Activated naive CD4-positive, alpha-beta T cell treated with anti-CD3 and anti-CD28 coated beads, Interleukin-2, amount 10 ng/mL, durations not matched to agents 7 days and 5 days (primary cell): ENCODE measurements around the gene UCK1.
A peak's percentile ranks its signal among the peaks of the same experiment; 100 is the strongest.

ENCODE experiments used
- CTCF ChIA-PET: fragments of 350-600 bp; sonication (Branson Sonifier 250); formaldehyde crosslinking; loops from one replicate; lab custom pipeline; 2021; ENCODE audit warnings: antibody characterized with exemption; lab: Charles Lee
- DNase-seq: peaks from one replicate; pipeline ENCODE4 v3.0.0-alpha.2; 2020
- H3K27ac Mint-ChIP-seq: one replicate; pipeline ENCODE4 v1.8.0; 2021; ENCODE audit warnings: mild to moderate bottlenecking, moderate library complexity, mixed read lengths
- H3K27me3 Mint-ChIP-seq: one replicate; pipeline ENCODE4 v1.8.0; 2021; ENCODE audit warnings: mild to moderate bottlenecking, mixed read lengths
- H3K36me3 Mint-ChIP-seq: one replicate; pipeline ENCODE4 v1.8.0; 2021; ENCODE audit warnings: mixed read lengths
- H3K4me1 Mint-ChIP-seq: one replicate; pipeline ENCODE4 v1.8.0; 2021; ENCODE audit warnings: mixed read lengths
- H3K4me3 Mint-ChIP-seq: one replicate; pipeline ENCODE4 v1.8.0; 2021; ENCODE audit warnings: mild to moderate bottlenecking, moderate library complexity, mixed read lengths
- H3K9me3 Mint-ChIP-seq: one replicate; pipeline ENCODE4 v1.8.0; 2021; ENCODE audit warnings: mixed read lengths

Gene UCK1

DNA sequence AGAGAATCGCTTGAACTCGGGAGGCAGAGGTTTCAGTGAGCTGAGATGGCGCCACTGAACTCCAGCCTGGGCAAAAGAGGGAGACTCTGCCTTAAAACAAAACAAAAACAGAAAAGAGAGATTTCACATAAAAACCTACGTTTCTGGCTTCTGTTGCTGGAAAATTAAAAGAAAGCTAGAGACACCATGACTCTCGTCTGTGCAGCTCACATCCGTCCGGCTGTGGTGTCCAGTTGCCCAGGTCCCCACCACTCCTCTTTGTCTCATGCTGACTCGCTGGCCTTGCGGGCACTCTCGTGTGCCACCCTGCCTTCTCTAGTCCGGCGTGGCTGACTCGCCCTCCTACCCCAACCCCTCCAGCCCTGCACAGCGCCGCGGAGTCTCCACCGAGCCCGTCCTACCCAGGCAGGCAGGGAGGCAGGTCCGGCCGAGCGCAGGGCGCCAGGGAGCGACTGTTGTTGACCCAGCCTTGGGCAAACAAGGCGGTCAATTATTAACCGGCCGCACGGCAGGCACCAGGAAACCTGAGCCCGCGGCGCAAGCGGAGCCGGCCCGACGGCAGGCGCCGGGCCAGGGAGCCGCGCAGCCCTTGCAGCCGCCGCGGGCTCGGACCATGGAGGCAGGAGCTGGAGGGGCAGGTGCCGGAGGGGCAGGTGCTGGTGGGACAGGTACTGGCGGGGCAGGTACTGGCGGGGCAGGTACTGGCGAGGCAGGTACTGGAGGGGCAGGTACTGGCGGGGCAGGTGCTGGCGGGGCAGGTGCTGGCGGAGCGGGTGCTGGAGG, 14.1 kb upstream of the UCK1 start, which contains the start of gene PRRT1B:
TSS of gene PRRT1B (plus strand) at position 521 of the 783 bp plus-strand sequence. CDS start at position 614, 93 bp downstream.
- Mint-ChIP-seq H3K36me3 (peaks cover 19% of the 10 kb centered on the region), H3K27ac (no peak within 1 kb of the TSS), H3K9me3 (peaks cover 19% of the 10 kb centered on the region), H3K4me1 (peaks cover 13% of the 10 kb centered on the region), H3K4me3 (no peak within 1 kb of the TSS), H3K27me3 (peaks cover 72% of the 10 kb centered on the region)
- CTCF ChIA-PET, result interaction anchor here (1.7 to 1.9 kb wide), 2 partner anchors 15 to 195 kb away, joined by 5 to 6 read pairs; no protein-coding TSS in a partner anchor
- DNase-seq, result no peak

- CTCF ChIA-PET, result no interaction called here
- Mint-ChIP-seq H3K36me3 (peaks cover 19% of the 10 kb centered on the region), H3K4me3 (no peak overlapping the region), H3K9me3 (peaks cover 19% of the 10 kb centered on the region), H3K4me1 (peaks cover 26% of the 10 kb centered on the region), H3K27ac (no peak overlapping the region), H3K27me3 (peaks cover 52% of the 10 kb centered on the region)
- no peak for DNase-seq
These were observed 12.1 kb upstream of the UCK1 start for GRCh38 chr9:131543141-131543540.

DNA sequence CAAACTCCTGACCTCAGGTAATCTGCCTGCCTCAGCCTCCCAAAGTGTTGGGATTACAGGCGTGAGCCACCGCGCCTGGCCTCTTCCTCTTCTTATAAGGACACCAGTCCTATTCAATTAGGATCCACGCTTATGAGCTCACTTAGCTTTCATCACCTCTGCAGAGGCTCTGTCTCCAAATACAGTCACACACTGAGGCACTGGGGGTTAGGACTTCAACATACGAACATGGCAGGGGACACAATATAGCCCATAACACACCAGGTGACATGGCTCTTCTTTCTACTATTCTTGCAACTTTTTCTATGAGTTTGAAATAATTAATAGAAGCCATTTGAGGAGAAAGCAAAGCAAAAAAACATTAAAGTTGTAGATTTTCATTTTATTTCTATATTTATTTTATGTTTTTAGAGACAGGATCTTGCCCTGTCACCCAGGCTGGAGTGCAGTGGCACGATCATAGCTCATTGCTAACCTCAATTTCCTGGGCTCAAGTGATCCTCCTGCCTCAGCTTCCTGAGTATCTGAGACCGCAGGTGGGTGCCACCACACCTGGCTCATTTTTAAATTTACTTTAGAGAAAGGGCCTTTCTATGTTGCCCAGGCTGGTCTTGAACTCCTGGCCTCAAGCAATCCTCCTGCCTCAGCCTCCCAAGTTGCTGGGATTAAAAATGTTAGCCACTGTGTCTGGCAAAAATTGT, 8.3 kb upstream of the UCK1 start:
- CTCF ChIA-PET, result interaction anchor here (1.1 to 1.5 kb wide), 2 partner anchors 131 to 190 kb away, joined by 3 read pairs; no protein-coding TSS in a partner anchor
- Mint-ChIP-seq H3K27me3 (peaks cover 14% of the 10 kb centered on the region), H3K4me1 (peaks cover 45% of the 10 kb centered on the region), H3K4me3 (no peak overlapping the region), H3K27ac (peak overlapping the region; percentile 82), H3K9me3 (peaks cover 14% of the 10 kb centered on the region), H3K36me3 (peaks cover 11% of the 10 kb centered on the region)
- DNase-seq, result peak; percentile 61

GRCh38 chr9:131537946-131538345, 6.9 kb upstream of the UCK1 start:
- DNase-seq, result no peak
- CTCF ChIA-PET, result no interaction called here
- H3K36me3 Mint-ChIP-seq, result peaks cover 1% of the 10 kb centered on the region
- H3K4me3 Mint-ChIP-seq, result no peak overlapping the region
- H3K27ac Mint-ChIP-seq, result no peak overlapping the region
- peaks cover 6% of the 10 kb centered on the region for H3K9me3 Mint-ChIP-seq
- H3K27me3 Mint-ChIP-seq, result no peaks in the 10 kb centered on the region
- peaks cover 49% of the 10 kb centered on the region for H3K4me1 Mint-ChIP-seq

DNA sequence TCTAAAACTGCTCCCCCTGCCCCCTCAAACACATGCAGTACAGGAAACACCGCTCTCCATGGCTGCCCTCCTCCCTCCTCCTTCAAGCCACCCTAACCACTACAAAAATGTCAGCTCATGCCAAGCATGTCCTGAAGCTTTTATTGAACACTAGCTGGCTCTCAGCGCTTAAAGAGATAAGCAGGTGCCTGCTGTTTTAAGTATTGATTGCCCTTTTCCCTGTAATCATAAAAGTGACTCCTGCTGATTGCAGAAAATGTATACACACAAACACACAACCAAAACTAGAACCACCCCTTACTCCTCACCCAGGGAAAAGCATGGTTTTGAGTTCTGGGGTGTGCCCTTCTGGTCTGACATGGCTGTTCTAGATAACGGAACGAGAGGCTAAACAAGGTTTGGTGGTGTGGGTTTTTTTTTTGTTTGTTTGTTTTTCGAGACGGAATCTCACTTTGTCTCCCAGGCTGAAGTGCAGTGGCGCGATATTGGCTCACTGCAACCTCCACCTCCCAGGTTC, 3.7 kb upstream of the UCK1 start:
- Mint-ChIP-seq H3K27ac (peak overlapping the region; percentile 90), H3K36me3 (peaks cover 2% of the 10 kb centered on the region), H3K4me1 (peaks cover 48% of the 10 kb centered on the region), H3K27me3 (no peaks in the 10 kb centered on the region), H3K9me3 (peaks cover 1% of the 10 kb centered on the region), H3K4me3 (peak overlapping the region; percentile 35)
- DNase-seq, result peak; percentile 58
- CTCF ChIA-PET, result no interaction called here

GRCh38 chr9:131530546-131530919, 530 bp downstream of the UCK1 start:
- H3K36me3 Mint-ChIP-seq, result peaks cover 26% of the 10 kb centered on the region
- peak overlapping the region; percentile 77 for H3K27ac Mint-ChIP-seq
- no peaks in the 10 kb centered on the region for H3K27me3 Mint-ChIP-seq
- CTCF ChIA-PET, result no interaction called here
- no peaks in the 10 kb centered on the region for H3K9me3 Mint-ChIP-seq
- peak overlapping the region; percentile 76 for H3K4me3 Mint-ChIP-seq
- H3K4me1 Mint-ChIP-seq, result peaks cover 38% of the 10 kb centered on the region
- DNase-seq, result peak; percentile 48

DNA sequence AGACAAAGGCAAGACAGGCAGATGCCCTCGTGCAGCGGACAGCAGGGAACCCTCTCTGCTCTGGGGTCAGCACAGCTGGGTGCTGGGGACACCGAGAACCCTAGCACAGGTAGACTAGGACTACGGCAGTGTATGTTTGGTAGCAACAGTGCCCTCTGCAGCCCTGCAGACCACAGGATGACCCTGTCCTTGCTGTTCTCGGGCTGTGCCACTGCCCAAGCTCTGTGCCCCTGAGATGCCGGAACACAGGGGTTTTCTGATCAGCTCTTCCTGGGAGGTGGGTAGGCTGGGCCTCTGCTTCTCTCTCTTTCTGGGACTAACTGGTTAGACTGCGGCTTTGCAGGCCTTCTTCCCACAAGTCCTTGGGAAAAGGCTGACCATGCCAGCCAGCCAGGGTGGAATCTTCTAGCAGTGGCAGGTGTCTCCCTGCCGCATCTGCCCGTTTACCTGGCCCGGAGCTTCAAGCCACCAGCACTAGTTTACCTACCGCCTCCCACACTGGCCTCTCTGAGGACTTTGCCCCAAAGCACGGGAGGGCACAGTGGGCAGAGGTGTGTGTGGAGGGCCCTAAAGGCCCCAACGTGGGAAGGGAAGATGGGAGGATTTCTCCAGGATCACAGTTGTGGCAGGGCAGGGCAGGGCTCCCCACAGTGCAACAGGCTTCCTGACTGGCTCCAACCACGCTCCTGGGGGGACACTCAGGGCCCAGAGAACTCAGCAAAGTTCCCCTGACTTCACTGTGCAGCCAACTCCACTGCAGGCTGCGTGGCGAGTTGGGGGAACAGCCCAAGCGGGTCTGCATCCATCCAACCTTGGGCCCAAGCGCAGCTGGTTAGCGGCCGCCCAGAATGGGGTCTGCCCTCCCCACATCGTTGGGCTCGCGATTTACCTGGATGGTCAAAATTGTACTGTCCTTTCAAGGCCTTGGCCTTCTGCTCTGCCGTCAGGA, 1.2 kb downstream of the UCK1 start:
- Mint-ChIP-seq H3K27ac (peak overlapping the region; percentile 77), H3K36me3 (peaks cover 31% of the 10 kb centered on the region), H3K9me3 (no peaks in the 10 kb centered on the region), H3K27me3 (no peaks in the 10 kb centered on the region), H3K4me1 (peaks cover 31% of the 10 kb centered on the region), H3K4me3 (peak overlapping the region; percentile 76)
- CTCF ChIA-PET, result no interaction called here
- no peak for DNase-seq

DNA sequence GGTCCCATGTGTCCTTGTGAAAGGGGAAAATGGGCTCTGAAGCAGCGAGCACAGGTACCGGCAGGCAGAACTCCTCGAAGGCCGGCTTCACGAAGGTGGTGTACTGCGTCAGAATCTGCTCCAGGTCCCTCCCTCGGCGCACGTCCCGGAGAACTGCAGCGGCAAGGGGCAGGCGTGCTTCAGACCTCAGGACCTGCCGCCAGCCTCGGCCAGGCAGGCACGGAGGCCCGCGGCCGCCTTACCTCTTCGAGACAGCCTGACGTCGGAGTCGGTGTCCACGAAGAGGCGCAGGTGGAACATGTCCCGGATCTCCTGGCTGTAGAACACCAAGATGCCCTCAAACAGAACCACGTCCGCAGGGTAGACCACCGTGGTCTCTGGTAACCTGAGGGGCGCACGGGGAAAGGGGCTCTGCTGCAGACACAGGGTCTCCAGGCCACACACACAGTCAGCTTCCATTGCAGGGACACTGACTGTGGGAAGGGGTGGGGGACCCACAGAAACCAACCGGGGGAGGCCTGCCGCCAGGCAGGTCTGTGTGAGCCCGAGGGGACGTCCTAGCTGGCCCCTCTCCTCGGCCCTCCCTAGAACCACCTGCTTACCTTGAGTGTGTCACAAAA, 2.1 kb downstream of the UCK1 start:
- Mint-ChIP-seq H3K9me3 (no peaks in the 10 kb centered on the region), H3K27ac (no peak overlapping the region), H3K36me3 (peaks cover 37% of the 10 kb centered on the region), H3K27me3 (no peaks in the 10 kb centered on the region), H3K4me3 (peak overlapping the region; percentile 76), H3K4me1 (peaks cover 22% of the 10 kb centered on the region)
- DNase-seq, result no peak
- CTCF ChIA-PET, result no interaction called here

DNA sequence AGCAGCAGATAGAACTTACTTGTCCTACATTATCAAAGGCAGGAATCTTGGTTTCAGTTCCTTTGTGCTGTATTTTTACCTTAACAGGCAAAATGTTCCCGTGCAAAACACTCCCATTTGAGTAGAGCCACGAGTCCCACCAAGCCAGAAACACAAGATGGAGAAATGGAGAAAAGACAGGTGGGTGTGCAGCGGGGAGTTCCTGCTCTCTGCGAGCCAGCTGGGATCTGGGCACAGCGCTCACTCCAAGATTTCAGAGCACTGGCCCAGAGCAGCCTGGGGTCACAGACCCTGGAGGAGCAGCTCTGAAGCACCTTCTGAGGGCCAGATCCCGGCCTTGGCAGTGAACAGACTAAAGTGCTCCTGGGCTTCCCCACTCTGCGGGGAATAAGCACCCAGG, 2.9 kb downstream of the UCK1 start:
- H3K9me3 Mint-ChIP-seq, result no peaks in the 10 kb centered on the region
- peaks cover 40% of the 10 kb centered on the region for H3K36me3 Mint-ChIP-seq
- H3K27ac Mint-ChIP-seq, result peak overlapping the region; percentile 45
- H3K4me1 Mint-ChIP-seq, result peaks cover 22% of the 10 kb centered on the region
- CTCF ChIA-PET, result interaction anchor here (0.6 kb wide), 1 partner anchor 226 kb away, joined by 3 read pairs; no protein-coding TSS in a partner anchor
- no peak for DNase-seq
- no peaks in the 10 kb centered on the region for H3K27me3 Mint-ChIP-seq
- H3K4me3 Mint-ChIP-seq, result peak overlapping the region; percentile 50

DNA sequence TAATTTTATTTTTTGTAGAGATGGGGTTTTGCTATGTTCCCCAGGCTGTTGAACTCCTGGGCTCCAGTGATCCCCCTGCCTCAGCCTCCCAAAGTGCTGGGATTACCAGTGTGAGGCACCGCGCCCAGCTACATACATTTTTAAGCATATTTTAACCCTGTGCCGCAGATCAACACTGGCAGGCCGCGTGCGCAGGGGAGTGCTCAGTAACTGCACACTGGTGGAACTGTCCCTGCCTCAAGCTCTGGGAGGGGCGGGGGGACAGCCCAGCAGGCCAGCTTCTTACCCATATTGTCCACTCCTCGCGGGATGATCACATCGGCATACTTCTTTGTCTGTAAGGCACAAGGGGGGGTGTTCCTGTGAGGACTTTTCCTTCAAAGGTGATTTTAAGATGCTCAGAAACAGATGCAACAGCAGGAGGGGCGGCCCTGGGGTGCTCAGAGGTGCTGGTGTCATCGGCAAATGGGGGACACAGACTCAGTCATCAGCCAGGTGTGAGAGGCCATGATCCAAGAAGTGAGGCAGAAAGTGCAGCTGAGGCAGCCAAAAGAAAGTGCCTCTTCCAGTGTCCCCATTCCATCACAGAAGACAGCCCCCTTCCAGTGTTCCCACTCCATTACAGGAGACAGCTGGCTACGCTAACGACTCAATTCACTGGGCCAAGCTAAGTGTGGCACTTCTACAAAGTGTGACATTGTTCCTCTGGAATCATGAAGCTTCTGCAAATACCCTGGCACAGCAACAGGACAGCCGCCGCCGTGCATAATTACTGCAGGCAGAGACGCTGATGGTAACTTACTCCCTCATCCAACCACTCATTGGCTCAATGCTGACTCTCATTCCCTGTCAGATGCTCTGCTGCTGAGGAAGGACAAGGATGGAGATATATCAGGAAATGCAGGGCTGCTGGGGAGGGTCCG, 5.2 kb downstream of the UCK1 start:
- H3K27ac Mint-ChIP-seq, result peak overlapping the region; percentile 56
- peaks cover 53% of the 10 kb centered on the region for H3K36me3 Mint-ChIP-seq
- peaks cover 19% of the 10 kb centered on the region for H3K4me1 Mint-ChIP-seq
- no peaks in the 10 kb centered on the region for H3K27me3 Mint-ChIP-seq
- no peaks in the 10 kb centered on the region for H3K9me3 Mint-ChIP-seq
- CTCF ChIA-PET, result no interaction called here
- H3K4me3 Mint-ChIP-seq, result no peak overlapping the region
- no peak for DNase-seq

GRCh38 chr9:131524665-131525315, 6.3 kb downstream of the UCK1 start:
- Mint-ChIP-seq H3K9me3 (no peaks in the 10 kb centered on the region), H3K4me1 (peaks cover 15% of the 10 kb centered on the region), H3K27me3 (no peaks in the 10 kb centered on the region), H3K4me3 (no peak overlapping the region), H3K27ac (peak overlapping the region; percentile 61), H3K36me3 (peaks cover 55% of the 10 kb centered on the region)
- CTCF ChIA-PET, result no interaction called here
- DNase-seq, result no peak
